ENCODE data around the gene SPSB1. TPM values are rescaled to one million over a fixed set of nuclear protein-coding genes. Genes with fewer than 3 reads are reported as not detected.

The SPSB1 gene
- total RNA-seq, 1 donor from 2014 or later, result 17.6 TPM

GRCh38 chr1:9281071-9281827 lies 11.4 kb upstream of the SPSB1 start:
- Histone ChIP-seq H3K4me3 (no peak overlapping the region), H3K27me3 (ENCODE audit: low read depth) (peaks cover 18% of the 10 kb centered on the region), H3K36me3 (no peaks in the 10 kb centered on the region), H3K9me3 (replicated peaks) (peaks cover 26% of the 10 kb centered on the region), H3K4me1 (peaks cover 12% of the 10 kb centered on the region), H3K27ac (replicated peaks) (no peak overlapping the region)
- no peak for DNase-seq
- intact Hi-C loops (cut with micrococcal nuclease), result no loop called here
- TF ChIP-seq CTCF (IDR thresholded peaks at IDR 0.05; ENCODE audit: borderline replicate concordance), result no peak

- peaks cover 12% of the 10 kb centered on the region for H3K4me1 ChIP-seq
- no peak for TF ChIP-seq CTCF (IDR thresholded peaks at IDR 0.05; ENCODE audit: borderline replicate concordance)
- peaks cover 34% of the 10 kb centered on the region for H3K9me3 ChIP-seq (replicated peaks)
- H3K27me3 ChIP-seq (ENCODE audit: low read depth), result peaks cover 18% of the 10 kb centered on the region
- intact Hi-C loops (cut with micrococcal nuclease), result no loop called here
- H3K4me3 ChIP-seq, result no peak overlapping the region
- no peaks in the 10 kb centered on the region for H3K36me3 ChIP-seq
- H3K27ac ChIP-seq (replicated peaks), result no peak overlapping the region
- DNase-seq, result no peak
These were observed 10.6 kb upstream of the SPSB1 start for GRCh38 chr1:9281908-9282695.

GRCh38 chr1:9282696-9282955 lies 10.1 kb upstream of the SPSB1 start:
- TF ChIP-seq CTCF (IDR thresholded peaks at IDR 0.05; ENCODE audit: borderline replicate concordance), result no peak
- no peak for DNase-seq
- H3K9me3 ChIP-seq (replicated peaks), result peaks cover 39% of the 10 kb centered on the region
- no peak overlapping the region for H3K27ac ChIP-seq (replicated peaks)
- H3K36me3 ChIP-seq, result no peaks in the 10 kb centered on the region
- H3K27me3 ChIP-seq (ENCODE audit: low read depth), result peaks cover 18% of the 10 kb centered on the region
- H3K4me1 ChIP-seq, result peaks cover 12% of the 10 kb centered on the region
- no peak overlapping the region for H3K4me3 ChIP-seq
- intact Hi-C loops (cut with micrococcal nuclease), result no loop called here

- no peak for DNase-seq
- peaks cover 18% of the 10 kb centered on the region for H3K27me3 ChIP-seq (ENCODE audit: low read depth)
- intact Hi-C loops (cut with micrococcal nuclease), result no loop called here
- no peak for TF ChIP-seq CTCF (IDR thresholded peaks at IDR 0.05; ENCODE audit: borderline replicate concordance)
- no peak overlapping the region for H3K27ac ChIP-seq (replicated peaks)
- H3K36me3 ChIP-seq, result no peaks in the 10 kb centered on the region
- H3K4me3 ChIP-seq, result no peak overlapping the region
- H3K4me1 ChIP-seq, result peaks cover 5% of the 10 kb centered on the region
- peaks cover 54% of the 10 kb centered on the region for H3K9me3 ChIP-seq (replicated peaks)
These were observed 8.6 kb upstream of the SPSB1 start for GRCh38 chr1:9284061-9284460.

GRCh38 chr1:9286556-9286955 lies 6.1 kb upstream of the SPSB1 start:
- no peak overlapping the region for H3K4me3 ChIP-seq
- peaks cover 57% of the 10 kb centered on the region for H3K9me3 ChIP-seq (replicated peaks)
- no peak for TF ChIP-seq CTCF (IDR thresholded peaks at IDR 0.05; ENCODE audit: borderline replicate concordance)
- DNase-seq, result no peak
- H3K4me1 ChIP-seq, result peaks cover 25% of the 10 kb centered on the region
- peaks cover 6% of the 10 kb centered on the region for H3K27me3 ChIP-seq (ENCODE audit: low read depth)
- no peak overlapping the region for H3K27ac ChIP-seq (replicated peaks)
- intact Hi-C loops (cut with micrococcal nuclease), result loop anchor here (5.0 kb wide), 1 partner anchor 206 kb away; no protein-coding TSS in a partner anchor
- H3K36me3 ChIP-seq, result no peaks in the 10 kb centered on the region
